Measurements from ENCODE around the gene TAS1R2. TPM values are rescaled to one million over a fixed set of nuclear protein-coding genes. Genes with fewer than 3 reads are reported as not detected.

The TAS1R2 gene
- total and polyA plus RNA-seq, 2 of the 8 experiments (the other 6 are each of a cell fraction or from before 2014, with no cell fraction given), result not detected

DNA sequence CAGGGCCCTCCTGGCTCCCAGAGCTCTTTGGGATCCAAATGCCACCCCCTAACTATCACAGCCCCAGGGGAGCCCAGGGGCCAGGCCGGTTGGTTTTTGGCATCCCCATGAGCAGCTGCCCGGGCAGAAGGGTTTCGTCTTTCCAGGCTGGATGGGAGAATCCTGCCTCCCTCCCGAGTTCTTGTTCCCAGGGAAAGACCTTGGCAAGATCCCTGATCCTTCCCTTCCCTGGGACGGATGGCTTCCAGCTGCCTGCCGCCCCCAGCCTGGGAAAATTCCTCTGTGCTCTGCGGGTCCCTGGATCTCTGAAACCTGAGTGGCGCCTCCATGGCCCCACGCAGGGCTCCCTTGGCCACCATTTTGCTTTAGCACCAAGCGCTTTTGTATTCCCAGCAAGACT, 55.6 kb downstream of the TAS1R2 start:
- Histone ChIP-seq H3K36me3 (ENCODE audit: control insufficient read depth in 2 of 4, insufficient read depth in 4 of 4, low read length in 3 of 4) (no peaks in the 10 kb centered on the region), H2AFZ (ENCODE audit: low read length) (no peak overlapping the region), H4K20me1 (replicated peaks in 1 of 2; ENCODE audit: control insufficient read depth in 1 of 2, insufficient read depth in 2 of 2, low read length in 2 of 2) (no peaks in the 10 kb centered on the region), H3K9ac (replicated peaks in 1 of 4; ENCODE audit: extremely low read depth in 1 of 4, low read depth in 3 of 4, low read length in 3 of 4) (no peak overlapping the region), H3K4ac (replicated peaks; ENCODE audit: insufficient read length, low read depth, low read length) (no peak overlapping the region), H3K79me1 (ENCODE audit: low read depth, low read length) (no peaks in the 10 kb centered on the region), H3K27ac (ENCODE audit: low read depth, low read length) (no peak overlapping the region), H4K91ac (replicated peaks; ENCODE audit: insufficient read length, low read length) (no peak overlapping the region), H3K27me3 (replicated peaks in 1 of 4; ENCODE audit: control insufficient read depth in 3 of 4, extremely low read depth in 1 of 4, insufficient read depth in 3 of 4, low read length in 3 of 4) (peaks cover 0 to 4% (median 0%) of the 10 kb centered on the region in 4 experiments; a peak in 2 of 7 replicates), H3K4me2 (ENCODE audit: insufficient read depth in 1 of 2, low read depth in 2 of 2, low read length in 2 of 2) (no peak overlapping the region), H3K79me2 (ENCODE audit: control insufficient read depth in 1 of 2, insufficient read depth in 2 of 2, low read length in 2 of 2) (no peaks in the 10 kb centered on the region), H3K9me3 (ENCODE audit: insufficient read depth in 2 of 2, low read depth in 1 of 2, low read length in 1 of 2) (no peaks in the 10 kb centered on the region), H3K14ac (ENCODE audit: insufficient read length) (no peak overlapping the region), H4K8ac (ENCODE audit: extremely low read depth, insufficient read depth, low read length) (no peak overlapping the region), H2BK120ac (replicated peaks; ENCODE audit: low read depth, low read length) (no peak overlapping the region), H3K23ac (ENCODE audit: insufficient read length) (no peak overlapping the region), H3K23me2 (ENCODE audit: low read depth, low read length) (peaks cover 6% of the 10 kb centered on the region; the same call in 1 of the 2 replicates), H2AK5ac (ENCODE audit: low read depth, low read length) (no peak overlapping the region), H2BK15ac (ENCODE audit: low read length) (no peak overlapping the region), H3K56ac (replicated peaks; ENCODE audit: insufficient read length, low read depth, low read length) (no peak overlapping the region), H2BK5ac (ENCODE audit: low read depth, low read length) (no peak overlapping the region), H2BK20ac (ENCODE audit: low read length) (no peak overlapping the region), H4K5ac (ENCODE audit: insufficient read length, low read depth, low read length) (no peak overlapping the region), H3K18ac (ENCODE audit: extremely low read depth, low read length) (no peak overlapping the region), H3K4me1 (replicated peaks in 1 of 4; ENCODE audit: control insufficient read depth in 3 of 4, insufficient read depth in 4 of 4, low read length in 3 of 4) (peaks cover 0 to 8% (median 2%) of the 10 kb centered on the region in 4 experiments; a peak in 2 of 7 replicates), H3K4me3 (ENCODE audit: extremely low read depth in 1 of 4, insufficient read depth in 2 of 4, low read depth in 3 of 4, low read length in 4 of 4) (no peak overlapping the region), H2BK12ac (ENCODE audit: low read depth, low read length) (no peak overlapping the region)
- TF ChIP-seq RAD21 (IDR thresholded peaks at IDR 0.05 in 1 of 2, conservative IDR thresholded peaks at IDR 0.05 in 1 of 2; ENCODE audit: low read depth in 2 of 2, low read length in 2 of 2) (no peak), YY1 (IDR thresholded peaks at IDR 0.05; ENCODE audit: low read depth, low read length) (0 out of 2 replicates have a peak, but pooled peaks have one; percentile 34)
- DNase-seq (ENCODE audit: low read depth in 1 of 2, low spot score in 2 of 2), result no peak
- ChIA-PET CTCF (ENCODE audit: partially characterized antibody) (interaction anchor here (0.5 to 3.1 kb wide), 5 partner anchors 10 to 859 kb away, joined by 4 to 15 read pairs (median 9); no protein-coding TSS in a partner anchor), POLR2A (ENCODE audit: partially characterized antibody) (interaction anchor here (1.1 kb wide), 1 partner anchor 15 kb away, joined by 3 read pairs; no protein-coding TSS in a partner anchor)
- 75% methylated on average over 10 of the region's 10 CpGs; no CpG with 5 or more reads in 1 of the 2 experiments for WGBS, 2 experiments (ENCODE audit: extremely low coverage in 1 of 2, insufficient coverage in 1 of 2, insufficient read length in 1 of 2, insufficient replicate concordance in 2 of 2, low coverage in 1 of 2, low lambda C conversion rate in 2 of 2, missing lambda C conversion rate in 1 of 2)
- no peak for FAIRE-seq
